ENCODE measurements around the gene MLIP.

MLIP gene

GRCh38 chr6:54095723-54096122 is 15.5 kb upstream of the MLIP start:
- no peak for DNase-seq (ENCODE audit: low read depth in 2 of 2)
- TF ChIP-seq, protein P1, sequence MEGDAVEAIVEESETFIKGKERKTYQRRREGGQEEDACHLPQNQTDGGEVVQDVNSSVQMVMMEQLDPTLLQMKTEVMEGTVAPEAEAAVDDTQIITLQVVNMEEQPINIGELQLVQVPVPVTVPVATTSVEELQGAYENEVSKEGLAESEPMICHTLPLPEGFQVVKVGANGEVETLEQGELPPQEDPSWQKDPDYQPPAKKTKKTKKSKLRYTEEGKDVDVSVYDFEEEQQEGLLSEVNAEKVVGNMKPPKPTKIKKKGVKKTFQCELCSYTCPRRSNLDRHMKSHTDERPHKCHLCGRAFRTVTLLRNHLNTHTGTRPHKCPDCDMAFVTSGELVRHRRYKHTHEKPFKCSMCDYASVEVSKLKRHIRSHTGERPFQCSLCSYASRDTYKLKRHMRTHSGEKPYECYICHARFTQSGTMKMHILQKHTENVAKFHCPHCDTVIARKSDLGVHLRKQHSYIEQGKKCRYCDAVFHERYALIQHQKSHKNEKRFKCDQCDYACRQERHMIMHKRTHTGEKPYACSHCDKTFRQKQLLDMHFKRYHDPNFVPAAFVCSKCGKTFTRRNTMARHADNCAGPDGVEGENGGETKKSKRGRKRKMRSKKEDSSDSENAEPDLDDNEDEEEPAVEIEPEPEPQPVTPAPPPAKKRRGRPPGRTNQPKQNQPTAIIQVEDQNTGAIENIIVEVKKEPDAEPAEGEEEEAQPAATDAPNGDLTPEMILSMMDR (IDR thresholded peaks at IDR 0.05; ENCODE audit: low read depth, low read length), result no peak
- no peak overlapping the region for H3K4me3 ChIP-seq (replicated peaks in 1 of 2; ENCODE audit: low read depth in 2 of 2, low read length in 2 of 2)

DNA sequence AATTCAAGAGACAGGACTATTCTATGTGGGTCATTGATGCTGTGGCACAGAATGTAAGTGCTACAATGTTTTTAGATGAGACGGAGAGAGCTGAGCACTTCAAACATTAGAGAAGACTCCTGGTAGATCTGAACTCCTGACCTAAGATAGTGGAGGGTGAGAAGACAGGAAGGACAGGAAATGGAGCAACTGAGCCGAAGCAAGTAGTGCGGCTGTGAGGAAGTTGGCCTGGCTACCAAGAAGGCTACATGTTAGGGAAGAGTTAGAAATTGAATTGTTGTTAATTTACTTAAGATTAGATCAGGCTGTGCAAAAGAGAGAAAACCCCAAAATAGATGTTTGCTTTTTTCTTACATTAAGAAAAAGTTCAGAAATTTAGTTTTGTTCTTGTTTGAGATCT is 14.4 kb upstream of the MLIP start:
- TF ChIP-seq, protein P1 (IDR thresholded peaks at IDR 0.05; ENCODE audit: low read depth, low read length), result no peak
- DNase-seq (ENCODE audit: low read depth in 2 of 2), result no peak
- H3K4me3 ChIP-seq (replicated peaks in 1 of 2; ENCODE audit: low read depth in 2 of 2, low read length in 2 of 2), result no peak overlapping the region

DNA sequence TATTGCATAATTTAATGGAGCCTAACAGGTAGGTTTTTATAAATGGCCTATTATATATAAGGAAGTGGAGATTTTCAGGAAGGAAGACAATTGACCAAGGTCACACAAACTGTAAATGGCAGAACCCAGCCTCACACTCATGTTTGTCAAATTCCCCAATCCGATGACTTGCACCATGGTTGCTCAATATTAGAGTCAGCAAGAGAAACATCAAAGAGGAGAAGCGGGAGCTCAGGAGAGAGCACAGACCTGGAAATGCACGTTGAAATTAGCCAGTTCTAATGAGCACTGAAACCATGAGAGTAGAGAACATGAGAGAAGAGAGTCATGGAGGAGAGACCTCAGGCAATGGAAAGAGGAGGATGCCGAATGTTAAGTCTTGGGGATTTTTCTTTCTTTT is 13.5 kb upstream of the MLIP start:
- DNase-seq (ENCODE audit: low read depth in 2 of 2), result no peak
- TF ChIP-seq, protein P1 (IDR thresholded peaks at IDR 0.05; ENCODE audit: low read depth, low read length), result no peak
- H3K4me3 ChIP-seq (replicated peaks in 1 of 2; ENCODE audit: low read depth in 2 of 2, low read length in 2 of 2), result no peak overlapping the region

GRCh38 chr6:54098450-54099044 is 12.7 kb upstream of the MLIP start:
- H3K4me3 ChIP-seq (replicated peaks in 1 of 2; ENCODE audit: low read depth in 2 of 2, low read length in 2 of 2), result no peak overlapping the region
- DNase-seq (ENCODE audit: low read depth in 2 of 2), result no peak
- TF ChIP-seq, protein P1 (IDR thresholded peaks at IDR 0.05; ENCODE audit: low read depth, low read length), result no peak

DNA sequence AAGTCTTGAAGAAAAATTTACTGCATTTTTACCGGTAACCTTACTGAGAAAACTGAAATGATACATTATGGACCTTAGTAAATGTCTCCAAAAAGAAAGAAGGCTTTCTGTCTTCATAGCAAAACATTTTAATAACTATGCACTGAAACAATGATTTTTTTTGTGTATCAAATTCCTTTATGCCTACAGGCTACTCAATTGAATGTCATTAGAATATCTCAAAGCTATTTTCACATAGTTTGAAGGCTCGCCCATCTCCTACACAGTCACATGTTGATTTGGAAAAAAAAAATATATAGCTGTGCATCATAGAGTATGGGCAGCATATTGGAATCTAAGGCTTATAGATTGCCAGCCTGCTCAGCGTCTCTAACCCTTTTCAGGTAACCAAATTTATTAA is 12.0 kb upstream of the MLIP start:
- TF ChIP-seq, protein P1 (IDR thresholded peaks at IDR 0.05; ENCODE audit: low read depth, low read length), result no peak
- no peak for DNase-seq (ENCODE audit: low read depth in 2 of 2)
- H3K4me3 ChIP-seq (replicated peaks in 1 of 2; ENCODE audit: low read depth in 2 of 2, low read length in 2 of 2), result no peak overlapping the region

- TF ChIP-seq, protein P1 (IDR thresholded peaks at IDR 0.05; ENCODE audit: low read depth, low read length), result no peak
- H3K4me3 ChIP-seq (replicated peaks in 1 of 2; ENCODE audit: low read depth in 2 of 2, low read length in 2 of 2), result no peak overlapping the region
- no peak for DNase-seq (ENCODE audit: low read depth in 2 of 2)
Measured at GRCh38 chr6:54100411-54101006, 10.7 kb upstream of the MLIP start.

GRCh38 chr6:54102238-54102637 is 9.0 kb upstream of the MLIP start:
- TF ChIP-seq, protein P1 (IDR thresholded peaks at IDR 0.05; ENCODE audit: low read depth, low read length), result no peak
- no peak overlapping the region for H3K4me3 ChIP-seq (replicated peaks in 1 of 2; ENCODE audit: low read depth in 2 of 2, low read length in 2 of 2)
- DNase-seq (ENCODE audit: low read depth in 2 of 2), result no peak

Measured in cardiac fibroblast (primary cell).